ENCODE data around the gene ASTN2.
"Not testable (repeated sequence)": the region's sequence is repeated elsewhere in the genome, so short reads cannot be mapped to it uniquely, and the experiment has no call there.

Gene ASTN2

GRCh38 chr9:116917895-116918508 lies 496.9 kb downstream of the ASTN2 start:
- no CpG with 5 or more reads among the region's 3 CpGs for WGBS, 2 donors (ENCODE audit: extremely low coverage in 2 of 2, insufficient read length in 2 of 2, insufficient replicate concordance in 1 of 2)
- H3K14ac ChIP-seq (ENCODE audit: low read length); DNase-seq (ENCODE audit: low spot score); H2BK15ac ChIP-seq (ENCODE audit: low read length); H3K23ac ChIP-seq (ENCODE audit: low read depth, low read length, poor library complexity); H2AK5ac ChIP-seq (ENCODE audit: low read depth, low read length); H4K8ac ChIP-seq (ENCODE audit: low read depth, low read length); H3K9me3 ChIP-seq (replicated peaks in 1 of 2; ENCODE audit: control insufficient read depth in 2 of 2, insufficient read depth in 1 of 2, low read depth in 1 of 2, low read length in 2 of 2); H3K79me1 ChIP-seq (ENCODE audit: low read depth, low read length); H3K4me1 ChIP-seq (ENCODE audit: control insufficient read depth in 2 of 2, insufficient read depth in 1 of 2, low read depth in 1 of 2, low read length in 2 of 2); H3K27ac ChIP-seq (replicated peaks; ENCODE audit: low read length); H3K27me3 ChIP-seq (ENCODE audit: control insufficient read depth in 3 of 3, insufficient read depth in 3 of 3, low read depth in 1 of 3, low read length in 3 of 3); H3K4me2 ChIP-seq (ENCODE audit: insufficient read depth, low read length, poor library complexity, severe bottlenecking); H2BK5ac ChIP-seq (ENCODE audit: low read length); H3K18ac ChIP-seq (ENCODE audit: low read length); H3K36me3 ChIP-seq (replicated peaks in 1 of 2; ENCODE audit: control insufficient read depth in 2 of 2, insufficient read depth in 2 of 2, low read length in 2 of 2); H2BK120ac ChIP-seq (ENCODE audit: low read depth, low read length); H3K4me3 ChIP-seq (ENCODE audit: low read length in 2 of 2); H2AFZ ChIP-seq (ENCODE audit: low read length); H3K4ac ChIP-seq (ENCODE audit: low read length); H2BK12ac ChIP-seq (ENCODE audit: low read length); H3K9ac ChIP-seq (ENCODE audit: low read depth, low read length, poor library complexity); H4K91ac ChIP-seq (ENCODE audit: low read depth, low read length, poor library complexity): not testable (repeated sequence)

DNA sequence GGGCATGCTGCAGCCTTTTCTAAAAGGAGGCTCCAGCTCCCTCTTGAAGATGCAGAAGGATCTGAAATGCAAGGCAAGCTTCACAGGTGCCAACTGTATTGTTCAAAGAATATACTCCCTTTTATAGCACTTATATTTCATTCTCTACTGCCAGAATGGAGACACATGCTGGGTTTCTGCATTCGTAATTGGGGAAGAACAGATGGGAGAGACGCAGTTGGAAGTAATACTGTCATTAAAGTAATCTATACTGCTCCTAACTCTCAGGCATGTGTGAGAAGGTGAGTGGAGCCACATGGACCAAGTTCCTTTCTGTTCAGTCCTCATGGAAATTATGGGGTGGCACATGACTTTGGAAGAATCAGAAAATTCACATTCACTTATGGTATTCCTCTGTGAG lies 501.3 kb downstream of the ASTN2 start:
- Histone ChIP-seq H3K79me1 (ENCODE audit: low read depth, low read length) (no peaks in the 10 kb centered on the region), H3K27ac (replicated peaks; ENCODE audit: low read length) (no peak overlapping the region), H3K23ac (ENCODE audit: low read depth, low read length, poor library complexity) (no peak overlapping the region), H3K18ac (ENCODE audit: low read length) (no peak overlapping the region), H2BK15ac (ENCODE audit: low read length) (no peak overlapping the region), H2AK5ac (ENCODE audit: low read depth, low read length) (no peak overlapping the region), H3K4me2 (ENCODE audit: insufficient read depth, low read length, poor library complexity, severe bottlenecking) (no peak overlapping the region), H2BK120ac (ENCODE audit: low read depth, low read length) (no peak overlapping the region), H3K14ac (ENCODE audit: low read length) (no peak overlapping the region), H3K4me3 (ENCODE audit: low read length in 2 of 2) (no peak overlapping the region), H3K4ac (ENCODE audit: low read length) (no peak overlapping the region), H3K27me3 (ENCODE audit: control insufficient read depth in 3 of 3, insufficient read depth in 3 of 3, low read depth in 1 of 3, low read length in 3 of 3) (peaks cover 0 to 4% (median 0%) of the 10 kb centered on the region in 3 experiments), H2BK12ac (ENCODE audit: low read length) (no peak overlapping the region), H3K9ac (ENCODE audit: low read depth, low read length, poor library complexity) (no peak overlapping the region), H2AFZ (ENCODE audit: low read length) (no peak overlapping the region), H2BK5ac (ENCODE audit: low read length) (no peak overlapping the region), H4K8ac (ENCODE audit: low read depth, low read length) (no peak overlapping the region), H3K9me3 (replicated peaks in 1 of 2; ENCODE audit: control insufficient read depth in 2 of 2, insufficient read depth in 1 of 2, low read depth in 1 of 2, low read length in 2 of 2) (no peaks in the 10 kb centered on the region), H3K4me1 (ENCODE audit: control insufficient read depth in 2 of 2, insufficient read depth in 1 of 2, low read depth in 1 of 2, low read length in 2 of 2) (peaks cover 0 to 2% of the 10 kb centered on the region in 2 donors), H3K36me3 (replicated peaks in 1 of 2; ENCODE audit: control insufficient read depth in 2 of 2, insufficient read depth in 2 of 2, low read length in 2 of 2) (no peaks in the 10 kb centered on the region), H4K91ac (ENCODE audit: low read depth, low read length, poor library complexity) (no peak overlapping the region)
- WGBS, 2 donors (ENCODE audit: extremely low coverage in 2 of 2, insufficient read length in 2 of 2, insufficient replicate concordance in 1 of 2), result no CpG with 5 or more reads among the region's 2 CpGs
- DNase-seq (ENCODE audit: low spot score), result no peak

- Histone ChIP-seq H3K27me3 (ENCODE audit: control insufficient read depth in 3 of 3, insufficient read depth in 3 of 3, low read depth in 1 of 3, low read length in 3 of 3) (peaks cover 0 to 4% (median 0%) of the 10 kb centered on the region in 3 experiments), H3K4me2 (ENCODE audit: insufficient read depth, low read length, poor library complexity, severe bottlenecking) (no peak overlapping the region), H3K27ac (replicated peaks; ENCODE audit: low read length) (no peak overlapping the region), H3K79me1 (ENCODE audit: low read depth, low read length) (no peaks in the 10 kb centered on the region), H2BK120ac (ENCODE audit: low read depth, low read length) (no peak overlapping the region), H3K4ac (ENCODE audit: low read length) (no peak overlapping the region), H3K9ac (ENCODE audit: low read depth, low read length, poor library complexity) (no peak overlapping the region), H2AFZ (ENCODE audit: low read length) (no peak overlapping the region), H3K23ac (ENCODE audit: low read depth, low read length, poor library complexity) (no peak overlapping the region), H2BK12ac (ENCODE audit: low read length) (no peak overlapping the region), H3K36me3 (replicated peaks in 1 of 2; ENCODE audit: control insufficient read depth in 2 of 2, insufficient read depth in 2 of 2, low read length in 2 of 2) (no peaks in the 10 kb centered on the region), H3K14ac (ENCODE audit: low read length) (no peak overlapping the region), H4K8ac (ENCODE audit: low read depth, low read length) (no peak overlapping the region), H3K9me3 (replicated peaks in 1 of 2; ENCODE audit: control insufficient read depth in 2 of 2, insufficient read depth in 1 of 2, low read depth in 1 of 2, low read length in 2 of 2) (no peaks in the 10 kb centered on the region), H2BK15ac (ENCODE audit: low read length) (no peak overlapping the region), H2BK5ac (ENCODE audit: low read length) (no peak overlapping the region), H2AK5ac (ENCODE audit: low read depth, low read length) (no peak overlapping the region), H3K4me3 (ENCODE audit: low read length in 2 of 2) (no peak overlapping the region), H3K18ac (ENCODE audit: low read length) (no peak overlapping the region), H3K4me1 (ENCODE audit: control insufficient read depth in 2 of 2, insufficient read depth in 1 of 2, low read depth in 1 of 2, low read length in 2 of 2) (peaks cover 0 to 2% of the 10 kb centered on the region in 2 donors), H4K91ac (ENCODE audit: low read depth, low read length, poor library complexity) (no peak overlapping the region)
- WGBS, 2 donors (ENCODE audit: extremely low coverage in 2 of 2, insufficient read length in 2 of 2, insufficient replicate concordance in 1 of 2), result no CpG with 5 or more reads among the region's 10 CpGs
- DNase-seq (ENCODE audit: low spot score), result no peak
These were observed 504.7 kb downstream of the ASTN2 start for GRCh38 chr9:116910201-116910600.

DNA sequence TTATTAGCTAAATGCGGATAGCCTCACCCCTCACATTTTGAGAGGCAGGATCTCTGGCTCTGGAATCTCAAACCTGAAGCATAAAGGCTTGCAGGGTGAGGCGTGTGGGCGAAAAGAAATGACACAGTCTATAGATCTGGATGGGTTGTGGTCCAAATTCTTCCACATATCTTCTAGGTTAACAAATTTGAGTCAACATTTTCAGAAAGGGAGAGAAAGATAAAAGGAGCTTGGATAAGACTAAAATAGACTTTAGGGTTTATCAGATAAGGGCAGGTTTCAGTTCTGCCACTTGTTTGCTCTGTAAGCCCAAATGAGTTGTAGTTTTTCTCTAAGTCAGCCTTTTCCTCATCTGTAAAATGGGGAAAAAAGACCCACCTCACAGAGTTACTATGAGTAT lies 506.9 kb downstream of the ASTN2 start:
- Histone ChIP-seq H2BK12ac (ENCODE audit: low read length) (no peak overlapping the region), H3K18ac (ENCODE audit: low read length) (no peak overlapping the region), H3K4me2 (ENCODE audit: insufficient read depth, low read length, poor library complexity, severe bottlenecking) (no peak overlapping the region), H3K9ac (ENCODE audit: low read depth, low read length, poor library complexity) (no peak overlapping the region), H4K8ac (ENCODE audit: low read depth, low read length) (no peak overlapping the region), H3K4me3 (ENCODE audit: low read length in 2 of 2) (no peak overlapping the region), H3K23ac (ENCODE audit: low read depth, low read length, poor library complexity) (no peak overlapping the region), H2AFZ (ENCODE audit: low read length) (no peak overlapping the region), H3K14ac (ENCODE audit: low read length) (no peak overlapping the region), H3K4me1 (ENCODE audit: control insufficient read depth in 2 of 2, insufficient read depth in 1 of 2, low read depth in 1 of 2, low read length in 2 of 2) (peaks cover 0 to 12% of the 10 kb centered on the region in 2 donors), H3K4ac (ENCODE audit: low read length) (no peak overlapping the region), H3K27me3 (ENCODE audit: control insufficient read depth in 3 of 3, insufficient read depth in 3 of 3, low read depth in 1 of 3, low read length in 3 of 3) (peaks cover 0 to 8% (median 0%) of the 10 kb centered on the region in 3 experiments), H3K9me3 (replicated peaks in 1 of 2; ENCODE audit: control insufficient read depth in 2 of 2, insufficient read depth in 1 of 2, low read depth in 1 of 2, low read length in 2 of 2) (no peaks in the 10 kb centered on the region), H2BK5ac (ENCODE audit: low read length) (no peak overlapping the region), H2BK15ac (ENCODE audit: low read length) (no peak overlapping the region), H2AK5ac (ENCODE audit: low read depth, low read length) (no peak overlapping the region), H3K79me1 (ENCODE audit: low read depth, low read length) (no peaks in the 10 kb centered on the region), H3K36me3 (replicated peaks in 1 of 2; ENCODE audit: control insufficient read depth in 2 of 2, insufficient read depth in 2 of 2, low read length in 2 of 2) (no peaks in the 10 kb centered on the region), H4K91ac (ENCODE audit: low read depth, low read length, poor library complexity) (no peak overlapping the region), H3K27ac (replicated peaks; ENCODE audit: low read length) (no peak overlapping the region), H2BK120ac (ENCODE audit: low read depth, low read length) (no peak overlapping the region)
- no peak for DNase-seq (ENCODE audit: low spot score)
- WGBS, 2 donors (ENCODE audit: extremely low coverage in 2 of 2, insufficient read length in 2 of 2, insufficient replicate concordance in 1 of 2), result no CpG with 5 or more reads among the region's 3 CpGs
